Nephron (organoid): ENCODE data around the gene BCAS3.
"Not testable (repeated sequence)": the region's sequence is repeated elsewhere in the genome, so short reads cannot be mapped to it uniquely, and the experiment has no call there.

Experiments
- H3K27ac Mint-ChIP-seq, 3 experiments: 2 replicates each; pipeline ENCODE4 v1.8.0; 2020; ENCODE audit warnings: mixed read lengths in 3 of 3, mild to moderate bottlenecking in 2 of 3, moderate library complexity in 1 of 3
- H3K27me3 Mint-ChIP-seq: 2 replicates; pipeline ENCODE4 v1.8.0; 2021; ENCODE audit warnings: low read depth, mild to moderate bottlenecking, moderate library complexity, mixed read lengths
- H3K36me3 Mint-ChIP-seq: 2 replicates; pipeline ENCODE4 v1.8.0; 2020; ENCODE audit warnings: low read depth, mixed read lengths
- H3K4me1 Mint-ChIP-seq: 2 replicates; pipeline ENCODE4 v1.8.0; 2020; ENCODE audit warnings: mixed read lengths
- H3K4me3 Mint-ChIP-seq, 3 experiments: 2 replicates each; pipeline ENCODE4 v1.8.0; 2020; ENCODE audit warnings: mild to moderate bottlenecking in 3 of 3, mixed read lengths in 3 of 3, moderate library complexity in 2 of 3
- H3K9me3 Mint-ChIP-seq: 2 replicates; pipeline ENCODE4 v1.8.0; 2020; ENCODE audit warnings: mixed read lengths
- CTCF ChIP-seq, 3 experiments: fragments of 200-600 bp; sonication (generic); IDR thresholded peaks; one replicate each; pipeline ENCODE4 v1.5.0; 2021; ENCODE audit warnings: antibody characterized with exemption in 3 of 3; ENCODE audit not compliant: unreplicated experiment in 3 of 3

Gene BCAS3

GRCh38 chr17:61239327-61239726 is 561.7 kb downstream of the BCAS3 start:
- Mint-ChIP-seq H3K4me3 (no peak overlapping the region), H3K9me3 (no peaks in the 10 kb centered on the region), H3K36me3 (no peaks in the 10 kb centered on the region), H3K27me3 (no peaks in the 10 kb centered on the region), H3K27ac (peak overlapping the region; percentile 37 to 87 (median 53)), H3K4me1 (peaks cover 42% of the 10 kb centered on the region)
- TF ChIP-seq CTCF (IDR thresholded peaks at IDR 0.05; ENCODE audit: unreplicated experiment in 3 of 3): no peak

- H3K9me3 Mint-ChIP-seq: no peaks in the 10 kb centered on the region
- no peak for TF ChIP-seq CTCF (IDR thresholded peaks at IDR 0.05; ENCODE audit: unreplicated experiment in 3 of 3)
These were observed 562.3 kb downstream of the BCAS3 start for GRCh38 chr17:61239953-61240352.

GRCh38 chr17:61240851-61241468 is 563.3 kb downstream of the BCAS3 start:
- Mint-ChIP-seq H3K9me3 (no peaks in the 10 kb centered on the region), H3K27ac (peak overlapping the region in 2 of 3 experiments; percentile 20 to 63), H3K4me1 (peaks cover 27% of the 10 kb centered on the region), H3K4me3 (no peak overlapping the region), H3K36me3 (no peaks in the 10 kb centered on the region), H3K27me3 (no peaks in the 10 kb centered on the region)
- TF ChIP-seq CTCF (IDR thresholded peaks at IDR 0.05; ENCODE audit: unreplicated experiment in 3 of 3): no peak

More at GRCh38 chr17:61239953-61240352, 562.3 kb downstream of the BCAS3 start:
- Mint-ChIP-seq H3K36me3 (no peaks in the 10 kb centered on the region), H3K4me3 (no peak overlapping the region), H3K27me3 (no peaks in the 10 kb centered on the region), H3K4me1 (peaks cover 37% of the 10 kb centered on the region), H3K27ac (peak overlapping the region; percentile 53 to 87 (median 62))

- H3K27me3 Mint-ChIP-seq, H3K27ac Mint-ChIP-seq, H3K9me3 Mint-ChIP-seq, H3K4me3 Mint-ChIP-seq, H3K36me3 Mint-ChIP-seq: not testable (repeated sequence)
- peaks cover 25% of the 10 kb centered on the region for H3K4me1 Mint-ChIP-seq
These were observed 567.3 kb downstream of the BCAS3 start for GRCh38 chr17:61244988-61245387.

GRCh38 chr17:61245706-61246135 is 568.1 kb downstream of the BCAS3 start:
- no peak for TF ChIP-seq CTCF (IDR thresholded peaks at IDR 0.05; ENCODE audit: unreplicated experiment in 3 of 3)
- Mint-ChIP-seq H3K27me3 (no peaks in the 10 kb centered on the region), H3K36me3 (no peaks in the 10 kb centered on the region), H3K4me3 (no peak overlapping the region), H3K9me3 (no peaks in the 10 kb centered on the region), H3K27ac (no peak overlapping the region), H3K4me1 (peaks cover 32% of the 10 kb centered on the region)

- H3K4me1 Mint-ChIP-seq: peaks cover 46% of the 10 kb centered on the region
- H3K36me3 Mint-ChIP-seq: no peaks in the 10 kb centered on the region
- no peaks in the 10 kb centered on the region for H3K27me3 Mint-ChIP-seq
- H3K9me3 Mint-ChIP-seq: no peaks in the 10 kb centered on the region
- H3K4me3 Mint-ChIP-seq: no peak overlapping the region
- H3K27ac Mint-ChIP-seq: peak overlapping the region; percentile 53 to 71 (median 56)
- no peak for TF ChIP-seq CTCF (IDR thresholded peaks at IDR 0.05; ENCODE audit: unreplicated experiment in 3 of 3)
These were observed 569.8 kb downstream of the BCAS3 start for GRCh38 chr17:61247439-61247838.
